Inflammatory macrophage (primary cell): Measurements from ENCODE around the gene LTN1.
"Not testable (repeated sequence)": the region's sequence is repeated elsewhere in the genome, so short reads cannot be mapped to it uniquely, and the experiment has no call there.

Source experiments
- DNase-seq, 2 donors: peaks; one replicate each; pipeline ENCODE4 v3.0.0-alpha.2; 2020 to 2022

LTN1 gene

DNA sequence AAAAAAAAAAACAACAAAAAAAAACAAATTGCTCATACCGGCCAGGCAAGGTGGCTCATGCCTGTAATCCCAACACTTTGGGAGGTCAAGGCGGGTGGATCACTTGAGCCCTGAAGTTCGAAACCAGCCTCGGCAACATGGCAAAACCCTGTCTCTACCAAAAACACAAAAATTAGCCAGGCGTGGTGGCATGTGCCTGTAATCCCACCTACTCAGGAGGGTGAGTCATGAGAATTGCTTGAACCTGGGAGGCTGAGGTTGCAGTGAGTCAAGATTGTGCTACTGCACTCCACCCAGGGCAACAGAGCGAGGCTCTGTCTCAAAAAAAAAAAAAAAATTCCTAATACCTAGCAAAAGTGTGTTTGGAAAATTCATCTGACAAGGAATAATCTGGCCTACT is 4.5 kb downstream of the LTN1 start:
- not testable (repeated sequence) for DNase-seq

GRCh38 chr21:28986677-28987076 is 6.0 kb downstream of the LTN1 start:
- DNase-seq: no peak

DNA sequence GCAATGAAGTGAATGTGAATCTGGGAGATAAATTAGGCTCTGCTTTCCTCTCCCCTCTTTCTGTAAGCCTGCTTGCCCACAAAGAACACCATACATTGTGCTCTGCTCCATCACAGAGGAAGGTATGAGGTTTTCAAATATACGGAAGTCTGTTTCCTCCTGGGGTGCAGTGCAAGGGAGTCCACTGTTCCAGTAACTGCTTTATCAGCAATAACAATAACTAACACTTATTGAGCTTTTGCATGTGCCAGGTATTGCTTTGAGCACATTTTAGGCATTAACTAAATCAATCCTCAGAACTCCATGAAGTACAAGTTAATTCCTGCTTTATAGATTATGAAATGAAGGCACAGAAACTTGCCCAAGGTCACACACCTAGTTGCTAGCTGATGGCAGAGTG is 10.0 kb downstream of the LTN1 start:
- no peak for DNase-seq

DNA sequence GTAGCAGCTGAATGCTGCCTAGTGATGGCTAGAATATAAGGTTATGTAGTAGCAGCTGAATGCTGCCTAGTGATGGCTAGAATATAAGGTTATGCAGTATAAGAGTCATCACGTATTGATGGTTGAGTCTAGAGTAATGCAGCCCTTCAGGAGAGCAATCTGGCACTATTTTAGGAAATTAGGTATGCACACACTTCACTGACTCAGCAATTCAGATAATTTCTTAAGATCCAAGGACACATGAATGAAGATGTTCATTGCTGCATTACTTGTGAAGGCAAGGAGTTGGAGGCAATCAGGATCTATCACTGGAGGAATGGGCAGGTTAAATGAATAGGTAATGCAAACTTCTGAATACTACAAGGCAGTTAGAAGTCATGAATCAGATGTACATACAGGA is 13.6 kb downstream of the LTN1 start:
- no peak for DNase-seq

DNA sequence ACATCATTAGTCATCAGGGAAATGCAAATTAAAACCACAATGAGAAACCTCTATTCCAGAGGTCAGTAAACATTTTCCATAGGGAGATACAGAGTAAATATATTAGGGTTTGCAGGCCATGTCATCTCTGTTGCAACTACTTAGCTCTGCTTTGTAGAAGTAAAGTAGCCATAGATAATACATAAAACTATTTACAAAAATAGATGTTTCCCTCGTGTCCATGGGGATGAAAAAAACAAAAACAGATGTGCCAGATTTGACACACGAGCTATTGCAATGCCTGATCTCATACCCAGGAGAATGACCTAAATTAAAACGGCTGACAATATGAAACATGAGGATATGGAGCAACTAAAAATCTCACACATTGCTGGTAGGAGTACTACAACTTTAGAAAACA is 17.3 kb downstream of the LTN1 start:
- DNase-seq: no peak

GRCh38 chr21:28974531-28975227 is 18.0 kb downstream of the LTN1 start:
- no peak for DNase-seq

GRCh38 chr21:28972398-28972797 is 20.3 kb downstream of the LTN1 start:
- no peak for DNase-seq

- no peak for DNase-seq
These were observed 21.5 kb downstream of the LTN1 start for GRCh38 chr21:28971171-28971570.

- no peak for DNase-seq
These were observed 28.8 kb downstream of the LTN1 start for GRCh38 chr21:28963831-28964230.

DNA sequence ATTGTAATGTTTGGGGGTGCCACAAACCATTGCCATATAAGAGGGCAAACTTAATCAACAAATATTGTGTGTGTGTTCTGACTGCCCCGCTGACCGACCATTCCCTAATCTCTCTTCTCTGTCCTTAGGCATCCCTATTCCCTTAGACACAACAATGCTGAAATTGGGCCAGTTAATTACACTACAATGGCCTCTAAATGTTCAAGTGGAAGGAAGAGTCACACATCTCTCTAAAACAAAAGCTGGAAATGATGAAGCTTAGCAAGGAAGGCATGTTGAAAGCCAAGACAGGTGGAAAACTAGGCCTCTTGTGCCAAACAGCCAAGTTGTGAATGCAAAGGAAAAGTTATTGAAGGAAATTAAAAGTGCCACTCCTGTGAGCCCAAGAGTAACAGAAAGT is 30.2 kb downstream of the LTN1 start:
- DNase-seq: no peak

- DNase-seq: no peak
These were observed 30.8 kb downstream of the LTN1 start for GRCh38 chr21:28961927-28962326.

DNA sequence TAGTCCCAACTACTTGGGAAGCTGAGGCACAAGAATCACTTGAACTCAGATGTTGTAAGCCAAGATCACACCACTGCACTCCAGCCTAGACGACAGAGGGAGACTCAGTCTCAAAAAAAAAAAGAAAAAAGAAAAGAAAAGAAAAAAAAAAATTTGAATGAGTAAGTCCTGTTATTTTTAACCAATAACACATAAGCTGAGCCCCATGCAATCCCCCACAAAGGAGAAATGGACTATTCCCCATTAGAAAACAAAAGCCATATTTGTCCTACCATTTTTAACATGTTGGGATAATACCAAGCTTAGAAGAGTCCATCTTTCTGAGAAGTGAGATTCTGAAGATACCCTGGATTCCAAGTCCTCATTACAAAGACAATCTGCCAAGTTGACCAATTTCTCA is 32.4 kb downstream of the LTN1 start:
- DNase-seq: no peak

DNA sequence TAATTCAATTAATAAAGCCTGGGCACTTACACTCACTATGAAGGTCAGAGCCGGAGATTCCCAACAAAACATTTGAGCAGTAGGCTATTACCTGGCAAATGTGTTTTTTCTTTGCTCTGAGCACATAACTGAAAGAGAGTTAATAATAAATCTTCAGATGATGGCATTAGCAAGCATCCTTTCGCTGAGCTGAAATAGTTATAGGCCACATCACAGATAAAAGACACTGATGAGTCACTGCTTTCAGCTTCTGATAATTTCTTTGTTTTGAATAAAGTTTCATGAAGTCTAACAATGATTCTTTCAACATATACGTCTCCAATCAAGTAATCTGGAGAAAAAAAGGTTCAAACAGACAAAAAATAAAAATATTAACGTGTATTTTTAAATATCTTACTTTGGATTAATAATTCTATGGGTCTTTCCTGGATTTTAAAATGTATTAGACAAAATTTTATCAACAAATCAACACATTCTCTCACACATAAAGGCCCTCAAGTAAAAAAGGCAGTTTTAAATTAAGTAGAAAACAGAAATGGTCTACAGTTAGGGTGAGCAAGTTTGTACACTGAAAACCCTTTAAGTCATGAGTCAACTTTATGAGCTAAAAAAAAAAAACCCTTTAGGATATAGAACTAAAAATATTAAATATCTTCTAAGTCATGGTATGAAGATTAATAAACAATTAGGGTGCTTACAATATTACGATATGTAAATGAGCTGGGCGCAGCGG is 33.1 kb downstream of the LTN1 start:
- no peak for DNase-seq

- no peak for DNase-seq
These were observed 39.4 kb downstream of the LTN1 start for GRCh38 chr21:28953247-28953646.

GRCh38 chr21:28952686-28953085 is 40.0 kb downstream of the LTN1 start:
- DNase-seq: no peak

DNA sequence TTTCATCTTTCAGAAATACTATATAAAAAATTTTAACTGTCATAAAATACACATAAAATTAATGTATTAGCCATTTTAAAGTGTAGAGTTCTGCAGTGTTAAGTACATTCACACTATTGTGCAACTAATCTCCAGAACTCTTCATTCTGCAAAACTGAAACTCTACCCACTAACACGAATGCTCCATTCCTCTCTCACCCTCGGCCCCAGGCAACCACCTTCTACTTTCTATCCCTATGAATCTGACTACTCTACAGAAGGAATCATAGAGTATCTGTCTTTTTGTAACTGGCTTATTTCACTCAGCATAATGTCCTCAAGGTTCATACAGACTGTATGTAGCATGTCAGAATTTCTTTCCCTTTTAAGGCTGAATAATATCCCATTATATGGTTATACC is 43.4 kb downstream of the LTN1 start:
- no peak for DNase-seq

DNA sequence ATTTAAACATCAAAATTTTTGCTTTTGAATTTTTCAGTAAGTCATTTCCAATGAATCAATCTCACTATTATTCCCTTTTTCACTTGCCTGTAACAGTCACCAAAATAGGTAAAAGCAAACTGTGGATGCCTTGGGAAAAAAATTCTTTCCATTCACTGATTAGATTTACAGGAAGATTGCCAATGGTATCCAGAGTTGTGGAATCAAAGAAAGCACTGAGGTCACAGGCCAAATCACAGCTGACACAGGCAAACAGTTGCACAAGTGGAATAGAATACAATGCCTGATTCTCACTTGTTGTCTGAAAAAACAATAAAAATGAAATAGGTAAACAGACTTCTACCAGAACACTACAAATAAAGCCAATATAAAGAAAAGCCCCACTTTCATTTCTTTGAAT is 48.4 kb downstream of the LTN1 start:
- no peak for DNase-seq

- no peak for DNase-seq
These were observed 49.0 kb downstream of the LTN1 start for GRCh38 chr21:28943631-28944030.

GRCh38 chr21:28938726-28939125 is 54.0 kb downstream of the LTN1 start:
- peak; percentile 7 to 17 for DNase-seq

DNA sequence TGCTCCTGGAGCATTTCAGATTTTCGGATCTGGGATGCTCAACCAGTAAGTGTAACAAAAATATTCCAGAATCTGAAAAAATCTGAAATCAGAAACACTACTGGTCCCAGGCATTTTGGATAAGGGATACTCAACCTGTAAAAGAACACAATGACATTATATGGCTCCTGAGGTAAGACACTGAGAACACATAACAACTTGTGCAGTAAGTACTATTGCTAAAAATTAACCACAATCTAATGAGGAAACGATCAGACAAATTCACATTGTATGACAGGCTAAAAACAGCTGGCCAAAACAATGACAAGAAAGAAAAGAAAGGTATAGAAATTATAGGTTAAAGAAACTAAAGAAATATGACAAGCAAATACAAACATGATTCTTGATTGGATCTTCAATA is 54.9 kb downstream of the LTN1 start:
- DNase-seq: no peak

DNA sequence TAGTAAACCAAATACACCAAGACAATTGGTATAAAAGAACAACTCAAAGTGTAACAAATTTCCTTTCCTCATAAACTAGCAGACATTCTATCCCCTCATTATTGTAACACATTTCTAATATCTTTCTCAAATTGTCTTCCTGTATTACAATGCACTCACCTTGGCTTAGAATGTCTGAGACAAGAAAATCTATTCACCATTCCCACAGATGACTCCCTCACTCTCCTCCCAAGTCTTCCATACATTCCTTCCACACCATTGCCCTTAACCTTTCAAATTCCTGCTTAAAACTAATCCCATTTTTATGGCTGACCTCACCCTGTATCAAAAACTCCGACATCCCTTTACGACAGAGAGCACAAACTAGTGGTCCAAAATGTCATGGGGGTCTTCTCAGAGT is 56.0 kb downstream of the LTN1 start:
- DNase-seq: no peak

- DNase-seq: no peak
These were observed 56.6 kb downstream of the LTN1 start for GRCh38 chr21:28936036-28936435.

DNA sequence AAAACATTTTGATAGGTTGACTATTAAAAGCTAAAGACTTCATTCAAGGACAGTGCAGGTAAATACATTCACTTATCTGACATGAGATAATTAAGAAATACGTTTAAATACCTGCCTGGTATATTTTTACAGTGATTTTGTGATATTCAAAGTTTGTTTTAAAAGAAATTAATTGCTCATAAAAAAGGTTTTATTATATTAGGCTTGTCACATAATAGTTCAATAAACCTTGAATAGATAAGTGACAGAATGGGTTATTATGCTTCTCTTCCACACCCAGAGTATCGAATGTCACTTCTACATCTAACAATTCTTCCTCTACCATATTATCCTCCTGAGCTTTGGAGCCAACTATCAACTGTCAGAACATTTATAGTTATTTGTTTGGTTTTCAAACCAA is 60.0 kb downstream of the LTN1 start:
- no peak for DNase-seq

DNA sequence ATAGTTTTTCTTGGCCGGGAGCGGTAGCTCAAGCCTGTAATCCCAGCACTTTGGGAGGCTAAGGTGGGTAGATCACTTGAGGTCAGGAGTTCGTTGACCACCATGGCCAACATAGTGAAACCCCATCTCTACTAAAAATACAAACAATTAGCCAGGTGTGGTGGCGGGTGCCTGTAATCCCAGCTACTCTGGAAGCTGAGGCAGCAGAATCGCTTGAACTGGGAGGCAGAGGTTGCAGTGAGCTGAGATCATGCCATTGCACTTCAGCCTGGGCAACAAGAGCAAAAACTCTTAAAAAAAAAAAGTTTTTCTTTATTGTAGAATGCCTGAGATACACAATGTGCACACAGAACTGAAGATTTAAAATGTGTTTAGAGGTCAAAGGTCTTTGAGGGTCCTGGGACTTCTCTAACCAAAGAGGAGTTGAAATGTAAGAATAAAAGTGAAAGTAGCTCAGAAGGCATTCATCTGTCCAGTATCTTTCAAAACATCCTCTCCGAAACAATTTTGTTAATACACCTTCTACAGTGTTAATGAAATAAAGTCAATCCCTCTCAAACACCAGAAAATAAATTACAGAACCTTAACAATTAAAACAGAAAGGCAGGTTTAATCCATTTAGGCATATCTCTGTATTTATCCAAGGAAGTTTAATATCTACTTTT is 60.8 kb downstream of the LTN1 start:
- not testable (repeated sequence) for DNase-seq
